CD4-positive, alpha-beta T cell treated with Interleukin-21 for 1 hour (primary cell): ENCODE data around the gene RAB40B.

Experiments
- DNase-seq: peaks from one replicate; pipeline ENCODE4 v3.0.0-alpha.2; 2020

The RAB40B gene

GRCh38 chr17:82690786-82691489 lies 7.6 kb downstream of the RAB40B start:
- DNase-seq: no peak

- DNase-seq: no peak
Observed at GRCh38 chr17:82689077-82689476, 9.4 kb downstream of the RAB40B start.

- no peak for DNase-seq
Observed at GRCh38 chr17:82687871-82688270, 10.6 kb downstream of the RAB40B start.

DNA sequence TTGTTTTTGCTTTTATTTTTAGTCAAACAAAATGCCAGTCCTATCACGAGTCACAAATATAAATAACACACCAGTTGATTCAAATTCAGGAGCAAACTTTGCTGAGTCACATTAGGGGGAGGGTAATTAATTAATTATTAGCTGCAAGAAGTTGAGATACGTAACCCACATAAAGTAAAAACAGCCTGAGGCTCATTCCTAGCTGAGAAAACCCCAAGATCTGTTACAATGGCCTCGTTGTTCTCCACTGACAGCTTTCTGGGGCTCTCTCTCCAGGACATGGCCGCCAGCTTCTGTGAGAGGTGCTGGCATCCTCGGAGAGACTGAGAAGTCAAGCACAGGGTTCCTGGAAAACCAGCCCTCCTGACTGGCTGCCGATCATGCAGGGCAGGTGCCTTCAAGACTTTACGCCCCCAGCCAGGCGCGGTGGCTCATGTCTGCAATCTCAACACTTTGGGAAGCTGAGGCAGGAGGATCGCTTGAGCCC lies 11.1 kb downstream of the RAB40B start:
- DNase-seq: no peak

DNA sequence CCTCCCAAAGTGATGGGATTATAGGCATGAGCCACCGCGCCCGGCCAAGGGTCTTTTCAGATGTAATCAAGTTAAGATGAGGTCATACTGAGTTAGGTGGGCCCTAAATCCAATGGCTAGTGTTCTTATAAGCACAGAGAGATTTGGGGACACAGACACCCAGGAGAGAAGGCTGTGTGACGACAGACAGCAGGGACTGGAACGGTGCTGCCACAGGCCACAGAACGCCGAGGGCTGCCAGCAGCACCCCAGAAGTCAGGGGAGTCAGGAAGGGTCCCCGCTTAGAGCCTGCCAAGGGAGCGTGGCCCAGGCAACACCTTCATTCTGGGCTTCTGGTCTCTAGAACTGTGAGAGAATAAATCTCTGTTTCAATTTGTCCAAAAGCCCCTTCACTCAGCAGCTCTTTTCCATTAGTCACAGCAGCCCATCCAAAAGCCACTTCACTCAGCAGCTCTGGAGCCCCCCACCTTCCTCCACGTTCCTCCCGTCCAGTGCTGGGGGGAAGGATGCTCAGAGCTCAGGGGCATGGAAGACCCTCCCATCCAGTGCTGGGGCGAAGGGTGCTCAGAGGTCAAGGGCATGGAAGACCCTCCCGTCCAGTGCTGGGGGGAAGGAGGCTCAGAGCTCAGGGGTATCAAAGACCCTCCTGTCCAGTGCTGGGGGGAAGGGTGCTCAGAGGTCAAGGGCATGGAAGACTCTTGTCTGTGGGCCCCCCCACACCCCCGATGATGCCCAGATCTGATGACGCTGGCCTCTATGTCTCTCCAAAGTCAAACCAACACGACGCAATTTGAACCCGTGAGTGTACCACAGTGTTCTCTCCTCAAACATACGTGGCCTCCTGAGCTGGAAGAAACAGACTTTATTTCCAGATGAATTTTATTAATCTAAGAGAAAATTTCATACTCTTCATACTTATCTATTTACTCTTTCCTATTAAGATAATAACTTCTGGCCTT lies 11.9 kb downstream of the RAB40B start:
- DNase-seq: no peak

DNA sequence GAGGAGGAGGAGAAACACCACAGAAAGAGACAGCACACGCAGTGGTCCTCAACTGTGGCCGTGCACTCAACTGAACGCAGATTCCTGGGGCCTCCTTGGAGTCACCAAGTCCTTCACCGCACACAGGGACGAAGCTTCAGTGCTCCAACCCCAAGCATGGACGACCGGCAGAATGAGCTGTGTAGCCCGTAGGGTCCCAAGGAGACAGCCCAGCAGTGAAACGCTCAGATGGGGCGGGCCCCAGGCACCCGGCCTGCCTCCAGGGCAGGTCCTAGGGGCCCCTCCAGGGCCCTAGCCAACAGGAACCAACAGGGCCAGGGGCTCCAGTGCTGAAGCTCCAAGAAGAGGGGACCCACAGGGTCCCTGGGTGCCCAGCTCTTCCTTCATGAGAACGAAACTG lies 13.2 kb downstream of the RAB40B start:
- no peak for DNase-seq

- DNase-seq: no peak
Observed at GRCh38 chr17:82684228-82684841, 14.2 kb downstream of the RAB40B start.

DNA sequence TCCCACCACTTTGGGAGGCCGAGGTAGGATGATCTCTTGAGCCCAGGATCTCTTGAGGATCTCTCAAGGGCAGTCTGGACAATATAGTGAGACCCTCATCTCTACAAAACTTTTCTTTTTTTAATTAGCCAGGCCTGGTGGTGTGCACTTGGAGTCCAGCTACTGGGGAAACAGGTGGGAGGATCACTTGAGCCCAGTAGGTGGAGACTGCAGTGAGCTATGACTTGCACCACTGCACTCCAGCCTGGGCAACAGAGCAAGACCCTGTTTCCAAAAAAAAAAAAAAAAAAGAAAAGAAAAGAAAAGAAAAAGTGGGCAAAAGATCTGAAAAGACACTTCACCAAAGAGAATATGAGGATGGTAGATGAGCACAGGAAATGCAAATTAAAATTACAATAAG lies 15.0 kb downstream of the RAB40B start:
- no peak for DNase-seq

DNA sequence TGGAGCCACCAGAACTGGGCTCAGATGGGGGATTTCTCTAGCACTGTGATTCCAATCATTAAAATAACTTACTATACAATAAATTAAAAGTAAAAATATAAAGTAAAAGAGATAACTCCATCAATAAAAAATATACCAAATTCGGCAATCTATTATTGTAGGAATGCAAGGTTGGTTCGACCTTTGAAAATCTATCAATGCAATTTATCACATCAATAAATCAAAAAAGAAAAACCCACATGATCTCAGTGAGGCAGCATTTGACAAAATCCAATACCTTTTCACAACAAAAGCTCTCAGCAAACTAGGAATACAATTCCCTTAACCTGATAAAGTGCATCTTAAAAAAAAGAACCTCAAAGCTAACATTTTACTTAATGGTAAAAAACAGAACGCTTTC lies 17.0 kb downstream of the RAB40B start:
- no peak for DNase-seq

- no peak for DNase-seq
Observed at GRCh38 chr17:82679586-82680465, 18.7 kb downstream of the RAB40B start.

- DNase-seq: no peak
Observed at GRCh38 chr17:82678265-82678891, 20.1 kb downstream of the RAB40B start.

DNA sequence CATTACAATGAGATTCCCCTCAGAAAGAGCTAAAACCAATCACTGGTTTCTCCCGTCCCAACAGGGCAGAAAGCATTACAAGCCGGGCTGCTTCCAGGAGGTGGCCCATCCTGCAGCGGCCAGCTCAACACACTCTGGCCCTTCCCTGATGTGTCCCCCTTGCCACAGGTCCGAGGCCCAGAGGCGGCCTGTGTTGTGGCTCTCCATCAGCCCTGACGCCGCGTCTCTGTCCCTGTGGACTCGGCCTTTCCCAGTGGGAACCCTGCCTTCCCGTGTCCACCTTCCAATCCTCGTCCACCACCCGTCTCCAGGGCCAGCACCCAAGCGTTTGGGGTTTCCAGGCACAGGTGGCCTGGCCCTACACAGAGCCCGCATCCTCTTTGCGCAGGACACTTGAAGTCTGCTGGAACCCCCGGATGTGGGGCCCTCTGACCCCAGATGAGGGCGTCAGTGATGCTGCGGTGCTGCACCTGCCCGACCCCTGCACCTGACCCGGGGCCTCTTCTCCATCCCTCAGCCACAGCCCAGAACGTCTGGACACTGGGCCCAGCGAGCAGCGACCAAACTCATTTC lies 21.1 kb downstream of the RAB40B start:
- DNase-seq: no peak

- no peak for DNase-seq
Observed at GRCh38 chr17:82675476-82676245, 22.8 kb downstream of the RAB40B start.

- no peak for DNase-seq
Observed at GRCh38 chr17:82674656-82675475, 23.6 kb downstream of the RAB40B start.

- DNase-seq: no peak
Observed at GRCh38 chr17:82670661-82671450, 27.6 kb downstream of the RAB40B start.

DNA sequence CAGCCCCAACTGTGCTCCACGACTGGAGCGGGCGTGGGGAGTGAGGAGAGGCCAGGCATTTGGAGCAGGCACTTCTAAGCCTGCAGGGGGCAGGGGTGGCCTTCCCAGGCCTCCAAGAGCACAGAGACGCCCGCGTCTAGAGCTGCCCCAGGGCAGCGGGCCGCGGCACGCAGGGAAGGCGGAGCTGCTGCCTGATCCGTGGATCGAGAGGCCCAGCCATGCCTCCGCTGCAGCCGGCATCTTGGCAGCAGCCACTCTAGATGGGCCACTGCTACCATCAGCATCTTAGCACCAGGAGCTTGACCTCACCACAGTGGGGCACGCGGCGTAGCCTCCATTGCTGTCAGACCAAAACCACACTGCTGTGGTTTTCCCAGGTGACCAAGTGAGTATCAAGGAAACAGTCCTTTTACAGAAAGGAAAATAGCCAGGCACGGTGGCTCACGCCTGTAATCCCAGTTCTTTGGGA lies 29.8 kb downstream of the RAB40B start:
- DNase-seq: peak; percentile 40

DNA sequence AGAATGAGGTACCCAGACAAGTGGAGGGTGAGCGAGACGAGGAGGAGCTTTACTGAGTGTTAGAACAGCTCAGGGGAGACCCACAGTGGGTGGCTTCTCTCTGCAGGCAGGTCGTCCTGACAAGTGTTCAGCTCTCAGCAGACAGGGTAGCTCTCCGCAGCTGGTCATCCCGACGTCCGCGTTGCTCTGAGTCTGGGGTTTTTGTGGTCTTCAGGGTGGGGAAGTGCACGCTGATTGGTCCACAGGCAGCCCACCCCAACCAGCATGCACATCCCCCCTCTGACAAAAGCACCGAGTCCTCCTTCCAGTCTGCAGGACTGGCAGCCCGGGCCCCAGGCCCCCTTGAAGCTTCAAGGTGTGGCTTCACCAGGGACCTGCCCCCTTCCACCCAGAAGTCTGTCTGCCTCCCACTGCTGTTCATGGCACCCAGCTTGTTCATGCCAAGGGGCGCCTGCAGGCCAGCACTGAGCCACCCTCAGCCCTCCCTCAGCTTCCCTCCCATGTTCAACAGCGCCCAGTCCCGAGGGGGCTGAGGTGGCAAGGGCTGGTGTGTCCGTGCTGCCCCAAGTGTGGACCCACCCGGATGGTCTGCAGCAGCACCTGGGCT lies 30.4 kb downstream of the RAB40B start:
- DNase-seq: no peak

GRCh38 chr17:82667668-82668000 lies 30.9 kb downstream of the RAB40B start:
- no peak for DNase-seq
